Inferior parietal cortex (tissue), 1 donor: Measurements from ENCODE around the gene ZBTB16.
A peak's percentile ranks its signal among the peaks of the same experiment; 100 is the strongest.

Source experiments
- DNase-seq: peaks from one replicate; pipeline ENCODE4 v3.0.0-alpha.2; 2016; ENCODE audit errors: extremely low spot score

The ZBTB16 gene

GRCh38 chr11:114211444-114212121, 152.1 kb downstream of the ZBTB16 start:
- DNase-seq = no peak

DNA sequence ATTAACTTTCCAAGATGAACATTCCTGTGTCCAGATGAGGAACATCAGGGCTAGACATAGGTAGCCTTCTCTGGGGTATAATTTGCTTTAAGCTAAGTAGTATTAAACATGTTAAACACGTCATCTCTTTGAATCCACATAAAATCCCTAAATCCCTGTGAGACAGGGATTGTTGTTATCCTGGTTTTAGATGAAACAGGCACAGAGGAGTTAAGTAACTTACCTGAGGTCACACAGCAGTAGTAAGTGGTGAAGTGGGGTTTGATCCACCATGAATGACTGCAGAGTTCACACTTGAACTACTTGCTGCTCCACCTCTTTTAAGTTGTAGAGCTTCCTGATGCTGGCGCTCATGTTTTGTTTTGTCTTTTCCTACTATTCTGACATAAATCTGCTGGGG, 154.1 kb downstream of the ZBTB16 start:
- DNase-seq = no peak

DNA sequence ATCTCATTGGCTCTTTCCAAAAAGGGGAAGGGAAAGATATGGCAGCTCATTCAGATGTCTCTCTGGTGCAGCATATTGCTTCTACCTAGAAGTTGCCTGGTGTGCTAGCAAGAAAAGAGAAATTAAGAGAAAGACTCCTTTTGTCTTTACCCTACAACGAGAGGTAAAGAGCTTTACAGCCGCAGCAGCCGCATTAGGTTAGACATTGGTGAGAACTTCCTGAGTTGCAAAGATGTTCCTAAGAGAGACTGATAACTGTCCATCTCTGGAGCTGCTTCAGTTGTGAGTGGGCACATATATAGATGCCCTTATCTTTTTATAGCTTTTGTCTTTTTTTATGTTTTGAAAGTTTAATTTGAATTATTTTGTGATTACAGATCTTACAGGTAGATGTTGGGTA, 155.9 kb downstream of the ZBTB16 start:
- DNase-seq = no peak

GRCh38 chr11:114215871-114216795, 156.6 kb downstream of the ZBTB16 start:
- DNase-seq = no peak

- no peak for DNase-seq
Observed at GRCh38 chr11:114216796-114217180, 157.3 kb downstream of the ZBTB16 start.

- no peak for DNase-seq
Observed at GRCh38 chr11:114218508-114218907, 159.0 kb downstream of the ZBTB16 start.

GRCh38 chr11:114219559-114220349, 160.2 kb downstream of the ZBTB16 start:
- DNase-seq = no peak

DNA sequence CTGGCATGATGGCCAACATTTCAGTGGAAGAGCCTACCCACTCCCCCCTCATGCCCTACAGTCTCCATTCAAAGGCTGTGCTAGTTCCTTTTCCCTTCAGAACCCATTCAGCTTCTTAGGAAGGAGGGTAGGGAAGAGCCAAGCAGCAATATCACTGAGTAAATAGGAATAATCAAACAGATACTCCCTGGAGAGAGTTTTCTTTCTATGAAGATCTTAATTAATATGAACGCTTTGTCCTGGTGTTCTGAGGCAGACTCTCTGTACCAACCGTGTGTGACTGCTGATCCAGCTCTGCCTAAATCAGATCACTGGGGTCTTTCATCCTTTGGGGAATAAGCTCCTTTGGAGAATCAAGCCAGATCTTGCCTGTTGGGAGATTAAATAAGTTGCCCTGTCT, 161.5 kb downstream of the ZBTB16 start:
- DNase-seq = no peak

GRCh38 chr11:114225661-114226060, 166.2 kb downstream of the ZBTB16 start:
- DNase-seq = no peak

GRCh38 chr11:114226356-114226755, 166.8 kb downstream of the ZBTB16 start:
- DNase-seq = no peak

DNA sequence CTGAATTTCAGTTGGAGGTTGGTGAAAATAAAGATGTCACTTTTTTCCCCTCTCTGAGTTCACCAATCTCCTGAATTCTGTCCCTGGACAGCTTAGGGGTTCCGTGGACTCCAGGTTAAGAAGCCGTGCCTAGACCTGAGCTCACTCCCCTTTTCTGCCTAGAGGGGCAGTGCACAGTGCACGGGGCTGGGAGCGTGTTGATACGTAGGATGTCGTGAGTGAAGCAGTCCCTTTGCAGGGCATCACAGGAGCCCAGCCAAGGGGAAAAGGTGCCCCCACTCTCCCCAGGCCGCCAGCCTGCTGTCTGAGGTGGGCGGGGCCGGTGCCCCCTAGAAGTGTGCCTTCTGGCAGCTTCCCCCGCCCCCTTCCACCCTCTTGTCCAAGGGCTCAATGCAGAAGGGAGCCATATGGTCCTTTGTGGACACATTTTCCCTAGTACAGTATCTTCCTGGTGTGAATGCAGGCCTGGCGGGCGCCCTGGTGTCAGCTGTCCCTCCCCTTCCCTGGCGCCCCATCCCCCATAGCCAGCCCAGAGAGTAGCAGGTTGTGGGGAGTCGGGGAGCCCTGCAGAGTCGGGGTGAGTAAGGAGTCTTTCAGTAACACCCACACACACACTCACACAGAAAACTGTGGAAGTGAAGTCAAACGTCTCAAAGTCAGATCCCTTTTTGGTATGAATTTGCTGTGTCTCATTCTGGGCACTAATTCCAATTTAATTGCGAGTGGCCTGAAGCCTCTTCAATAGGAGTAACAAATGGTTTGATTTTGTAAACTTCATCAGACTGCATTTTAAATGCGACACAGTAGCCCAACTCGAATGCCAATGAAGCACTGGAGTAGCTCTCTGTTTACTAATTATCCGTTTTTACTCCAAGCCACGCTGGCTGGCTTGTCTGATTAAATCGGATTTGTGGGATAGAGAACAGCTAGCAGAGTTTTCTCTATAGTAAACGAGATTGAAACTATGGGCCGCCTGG, 169.2 kb downstream of the ZBTB16 start:
- peak; percentile 55 for DNase-seq

DNA sequence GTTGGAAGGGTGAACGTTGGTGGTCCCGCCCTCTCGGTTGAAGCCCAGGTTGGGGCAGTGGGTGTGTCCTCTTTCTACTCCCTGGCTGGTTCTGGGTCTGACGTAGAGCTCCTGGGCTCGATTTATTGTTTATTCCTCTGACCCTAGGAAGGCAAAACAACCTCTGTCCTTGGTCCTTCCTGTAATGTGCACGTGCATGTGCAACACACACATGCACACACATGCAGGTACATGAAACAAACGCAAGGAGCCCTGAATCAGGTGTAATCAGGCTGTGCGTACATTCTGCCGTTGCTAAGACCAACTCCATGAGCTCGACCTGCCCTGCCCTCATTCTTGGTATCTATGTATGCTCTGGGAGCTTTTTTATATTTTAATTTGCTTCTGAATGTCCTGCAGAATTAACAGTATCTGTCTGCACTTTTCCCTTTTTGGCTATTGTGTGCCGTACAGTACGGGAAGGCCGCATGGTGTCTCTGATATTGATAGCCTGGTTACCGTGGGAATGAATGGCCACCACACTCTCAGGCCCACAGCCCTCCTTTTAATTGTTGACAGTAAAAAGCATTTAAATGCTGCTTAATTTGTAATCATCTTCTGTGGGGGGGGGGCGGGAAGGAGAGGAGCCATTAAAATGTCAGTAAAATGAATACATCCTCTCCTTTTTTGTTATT, 170.7 kb downstream of the ZBTB16 start:
- DNase-seq = no peak

DNA sequence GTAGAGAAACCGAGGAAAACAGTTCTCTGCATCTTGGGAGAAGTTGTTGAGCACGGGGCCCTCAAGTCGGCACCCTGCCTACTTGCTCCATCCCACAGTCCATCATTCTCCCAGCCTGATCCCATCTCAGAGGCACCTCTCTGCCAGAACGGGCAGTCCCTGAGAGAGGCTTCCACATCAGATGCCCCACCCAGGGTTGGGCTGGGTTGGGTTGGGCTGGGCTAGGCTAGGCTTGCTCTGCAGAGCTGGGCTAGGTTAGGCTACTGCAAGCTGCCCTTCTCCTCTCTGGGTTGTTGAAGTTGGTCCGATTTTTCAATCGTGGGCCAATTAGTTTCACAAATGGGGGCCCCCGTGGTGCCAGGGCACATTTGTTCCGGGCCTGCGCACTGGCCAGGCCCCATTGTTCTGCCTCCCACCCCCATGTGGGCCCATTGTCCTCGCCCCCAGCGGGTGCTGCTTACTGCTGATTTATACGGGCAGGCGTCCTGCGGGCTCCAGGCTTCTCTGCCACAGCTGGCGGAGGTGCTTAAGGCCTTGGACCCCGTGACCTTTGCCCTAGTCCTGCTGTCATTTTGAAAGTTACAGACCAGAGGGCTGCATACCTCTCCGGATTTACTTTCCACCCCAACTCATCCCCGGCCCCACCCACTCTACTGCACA, 173.0 kb downstream of the ZBTB16 start:
- no peak for DNase-seq

DNA sequence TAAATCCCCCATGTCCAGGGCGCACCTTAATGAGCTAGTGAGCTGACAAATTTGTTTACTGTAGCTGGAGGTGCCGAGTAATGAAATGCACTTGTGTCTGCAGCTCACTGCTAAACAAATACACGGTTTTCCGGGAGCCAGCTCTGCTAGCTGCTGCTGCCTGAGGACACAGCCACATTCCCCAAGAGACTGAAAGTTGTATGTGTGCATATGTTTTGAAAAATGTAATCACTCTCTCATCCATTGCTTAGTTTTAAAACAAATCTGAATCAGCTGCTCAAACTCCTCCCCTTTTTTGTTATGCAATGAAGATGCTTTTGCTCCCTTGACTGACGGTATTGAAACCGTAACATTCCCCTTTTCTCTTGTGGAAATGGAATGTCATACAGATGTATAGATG, 174.2 kb downstream of the ZBTB16 start:
- no peak for DNase-seq

DNA sequence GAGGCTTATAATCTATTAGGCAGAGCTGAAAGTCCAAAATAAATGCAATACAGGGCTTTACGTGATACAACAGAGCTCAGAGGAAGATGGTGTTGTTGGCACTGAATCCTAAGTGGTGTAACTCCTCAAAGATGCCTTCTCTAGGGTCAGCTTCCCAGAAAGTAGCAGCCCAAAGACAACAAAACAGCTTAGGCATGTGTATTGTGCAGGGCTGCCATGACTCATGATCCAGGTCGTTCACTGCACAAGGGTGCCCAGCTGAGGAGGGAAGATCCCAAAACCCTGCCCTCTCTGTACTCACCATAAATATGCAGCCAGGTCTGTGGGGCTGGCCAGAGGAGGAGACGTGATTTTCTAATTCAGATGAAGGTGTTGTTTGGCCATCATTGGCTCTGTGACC, 177.3 kb downstream of the ZBTB16 start:
- no peak for DNase-seq

DNA sequence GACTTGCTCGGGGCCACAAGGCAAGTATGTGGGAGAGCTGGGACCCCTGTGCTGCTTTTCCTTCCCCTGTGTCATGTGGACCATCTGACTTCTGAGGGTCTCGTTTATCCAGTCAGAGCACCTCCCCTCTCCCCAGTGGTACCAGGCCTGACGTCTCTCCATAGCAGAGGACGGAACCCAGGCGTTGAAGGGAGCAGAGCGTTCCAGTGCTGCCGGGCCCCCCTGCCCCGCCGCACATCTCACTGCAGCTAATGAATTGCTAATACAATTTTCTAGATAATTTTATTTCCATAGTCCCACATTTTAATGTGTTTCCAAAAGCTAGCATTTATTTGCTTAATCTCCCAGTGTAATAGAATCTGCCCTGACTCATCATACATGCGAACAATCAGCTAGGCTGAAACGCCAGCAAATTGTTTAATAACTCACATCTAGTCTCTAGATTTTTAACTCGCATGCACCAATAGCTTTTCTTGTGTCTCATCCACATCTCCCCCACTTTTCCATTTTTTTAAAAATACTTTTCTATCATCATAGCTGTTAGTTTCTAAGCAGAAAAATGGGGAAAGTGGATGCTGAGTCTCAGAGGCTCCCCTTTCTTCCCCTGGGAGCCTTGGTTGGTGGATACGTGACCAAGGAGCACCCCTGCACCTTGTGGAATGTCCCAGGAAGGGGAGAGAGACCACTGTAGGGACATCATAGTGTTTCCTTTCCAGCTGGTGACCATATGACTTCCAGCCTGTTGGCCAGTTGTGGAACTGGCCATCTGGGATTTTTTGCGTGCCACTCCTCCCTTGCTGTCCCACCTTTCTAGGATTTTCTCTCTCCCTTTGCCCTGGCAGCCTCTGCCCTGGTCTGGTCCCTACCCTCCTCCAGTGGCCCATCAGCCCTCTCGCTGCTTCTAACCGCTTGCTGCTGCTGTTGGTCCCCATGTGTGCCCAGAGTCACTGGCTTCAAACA, 178.1 kb downstream of the ZBTB16 start:
- DNase-seq = no peak

DNA sequence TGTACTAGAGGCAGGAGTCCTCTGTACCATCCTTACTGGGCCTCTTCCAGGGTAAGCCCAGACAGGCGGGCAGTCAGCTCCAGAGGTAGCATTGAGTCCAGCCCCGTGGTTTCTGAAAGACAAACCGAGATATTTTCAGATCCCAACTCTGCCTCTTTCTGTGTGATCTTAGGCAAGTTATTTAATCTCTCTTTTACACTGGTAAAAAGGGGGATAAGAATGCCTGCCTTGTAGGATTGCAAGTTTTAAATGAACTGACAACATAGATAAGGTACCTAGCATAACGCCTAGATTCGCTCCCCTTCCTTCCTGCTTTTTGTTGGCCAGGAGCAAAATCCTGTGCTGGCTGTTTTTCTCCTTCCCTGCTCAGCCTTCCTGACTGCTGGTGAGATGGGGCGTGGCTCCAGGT, 180.2 kb downstream of the ZBTB16 start:
- DNase-seq = no peak

DNA sequence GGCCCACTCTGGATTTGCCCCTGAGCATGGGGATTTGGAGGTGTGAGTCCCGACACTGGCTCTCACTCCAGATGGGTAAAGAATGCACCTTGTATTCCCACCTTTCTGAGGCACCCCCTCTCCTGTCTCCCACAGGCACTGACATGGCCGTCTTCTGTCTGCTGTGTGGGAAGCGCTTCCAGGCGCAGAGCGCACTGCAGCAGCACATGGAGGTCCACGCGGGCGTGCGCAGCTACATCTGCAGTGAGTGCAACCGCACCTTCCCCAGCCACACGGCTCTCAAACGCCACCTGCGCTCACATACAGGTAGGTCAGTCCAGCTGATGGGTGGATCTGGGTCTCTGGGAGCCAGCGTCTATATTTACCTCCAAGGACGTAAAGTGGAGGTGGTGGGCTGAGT, 182.5 kb downstream of the ZBTB16 start:
- no peak for DNase-seq
